H9 (cell line): ENCODE data around the gene TRMT112. TPM values are rescaled to one million over a fixed set of nuclear protein-coding genes. Genes with fewer than 3 reads are reported as not detected.

Experiments
- DNase-seq: peaks from one replicate; pipeline ENCODE4 v3.0.0-alpha.2; 2017
- H2AFZ ChIP-seq: one replicate; pipeline ENCODE4 v1.6.1; 2013; ENCODE audit warnings: mild to moderate bottlenecking, low read length, control low read depth, moderate library complexity
- H2AK5ac ChIP-seq: 2 replicates; pipeline ENCODE4 v1.6.1; 2013; ENCODE audit warnings: low read length, control low read depth, mixed read lengths; ENCODE audit not compliant: insufficient read length
- H2BK120ac ChIP-seq: one replicate; pipeline ENCODE4 v1.6.1; 2013; ENCODE audit warnings: low read depth, mild to moderate bottlenecking, low read length, control low read depth, inconsistent platforms; ENCODE audit not compliant: poor library complexity, severe bottlenecking
- H2BK12ac ChIP-seq: 2 replicates; pipeline ENCODE4 v1.6.1; 2013; ENCODE audit warnings: low read length, control low read depth, mixed read lengths, low read depth; ENCODE audit not compliant: insufficient read length
- H2BK15ac ChIP-seq: 2 replicates; pipeline ENCODE4 v1.6.1; 2013; ENCODE audit warnings: low read depth, low read length, control low read depth
- H2BK20ac ChIP-seq: one replicate; pipeline ENCODE4 v1.6.1; 2013; ENCODE audit warnings: low read depth, mild to moderate bottlenecking, low read length, control low read depth, inconsistent platforms; ENCODE audit not compliant: poor library complexity, severe bottlenecking
- H2BK5ac ChIP-seq: 2 replicates; pipeline ENCODE4 v1.6.1; 2013; ENCODE audit warnings: low read length, control low read depth, mixed read lengths; ENCODE audit not compliant: insufficient read length
- H3K14ac ChIP-seq: 2 replicates; pipeline ENCODE4 v1.6.1; 2013; ENCODE audit warnings: low read length, control low read depth; ENCODE audit not compliant: insufficient read depth
- H3K18ac ChIP-seq: 2 replicates; pipeline ENCODE4 v1.6.1; 2013; ENCODE audit warnings: low read depth, mild to moderate bottlenecking, mixed read lengths, low read length, control low read depth; ENCODE audit not compliant: insufficient read length
- H3K23ac ChIP-seq: 2 replicates; pipeline ENCODE4 v1.6.1; 2013; ENCODE audit warnings: low read length, control low read depth, mixed read lengths, low read depth; ENCODE audit not compliant: insufficient read length
- H3K23me2 ChIP-seq: 2 replicates; pipeline ENCODE4 v1.6.1; 2013; ENCODE audit warnings: low read depth, mild to moderate bottlenecking, mixed read lengths, low read length, control low read depth; ENCODE audit not compliant: insufficient read length, poor library complexity, severe bottlenecking
- H3K27ac ChIP-seq: 2 replicates; pipeline ENCODE4 v1.5.1; 2013; ENCODE audit warnings: low read length, control low read depth, mixed read lengths, low read depth; ENCODE audit not compliant: insufficient read length
- H3K27me3 ChIP-seq: 2 replicates; pipeline ENCODE4 v1.6.1; 2013; ENCODE audit warnings: low read length, control low read depth, inconsistent platforms; ENCODE audit not compliant: insufficient read depth
- H3K4ac ChIP-seq: 2 replicates; pipeline ENCODE4 v1.6.1; 2013; ENCODE audit warnings: low read depth, mild to moderate bottlenecking, control low read depth, inconsistent platforms, low read length, moderate library complexity
- H3K4me1 ChIP-seq: 2 replicates; pipeline ENCODE4 v1.6.1; 2013; ENCODE audit warnings: low read length, control low read depth, inconsistent platforms; ENCODE audit not compliant: insufficient read depth
- H3K4me2 ChIP-seq: 2 replicates; pipeline ENCODE4 v1.6.1; 2013; ENCODE audit warnings: low read length, control low read depth, mixed read lengths; ENCODE audit not compliant: insufficient read length, insufficient read depth
- H3K56ac ChIP-seq: 2 replicates; pipeline ENCODE4 v1.6.1; 2013; ENCODE audit warnings: low read depth, mild to moderate bottlenecking, mixed read lengths, low read length, control low read depth; ENCODE audit not compliant: insufficient read length
- H3K79me1 ChIP-seq: 2 replicates; pipeline ENCODE4 v1.6.1; 2013; ENCODE audit warnings: low read depth, mild to moderate bottlenecking, moderate library complexity, low read length, control low read depth, inconsistent platforms; ENCODE audit not compliant: insufficient read depth, poor library complexity, severe bottlenecking
- H3K79me2 ChIP-seq: 2 replicates; pipeline ENCODE4 v1.6.1; 2013; ENCODE audit warnings: low read length, control low read depth, inconsistent platforms; ENCODE audit not compliant: insufficient read depth
- H3K9ac ChIP-seq: 2 replicates; pipeline ENCODE4 v1.6.1; 2013; ENCODE audit warnings: low read length, control low read depth, mixed read lengths; ENCODE audit not compliant: insufficient read length; ENCODE audit errors: extremely low read depth
- H3K9me3 ChIP-seq: one replicate; pipeline ENCODE4 v1.6.1; 2013; ENCODE audit warnings: low read depth, low read length, inconsistent platforms; ENCODE audit not compliant: control insufficient read depth
- H3T11ph ChIP-seq: one replicate; pipeline ENCODE4 v1.6.1; 2013; ENCODE audit warnings: mild to moderate bottlenecking, low read length, control low read depth, inconsistent platforms
- H4K20me1 ChIP-seq: one replicate; pipeline ENCODE4 v1.6.1; 2013; ENCODE audit not compliant: control insufficient read depth, insufficient read length, insufficient read depth
- H4K5ac ChIP-seq: 2 replicates; pipeline ENCODE4 v1.6.1; 2013; ENCODE audit warnings: low read depth, mild to moderate bottlenecking, mixed read lengths, low read length, control low read depth; ENCODE audit not compliant: insufficient read length
- H4K8ac ChIP-seq: replicated peaks from 2 replicates; pipeline ENCODE4 v1.6.1; 2013; ENCODE audit warnings: low read length, control low read depth, mixed read lengths, low read depth; ENCODE audit not compliant: insufficient read length
- H4K91ac ChIP-seq: 2 replicates; pipeline ENCODE4 v1.6.1; 2013; ENCODE audit warnings: low read depth, mild to moderate bottlenecking, moderate library complexity, mixed read lengths, low read length, control low read depth; ENCODE audit not compliant: insufficient read length
- H3K27ac Mint-ChIP-seq, 3 experiments: 2 replicates in 2 of 3; 3 replicates in 1 of 3; pipeline ENCODE4 v1.8.0; 2020 to 2021; ENCODE audit warnings: mixed read lengths in 3 of 3, mild to moderate bottlenecking in 1 of 3, moderate library complexity in 1 of 3
- H3K27me3 Mint-ChIP-seq: 2 replicates; pipeline ENCODE4 v1.8.0; 2021; ENCODE audit warnings: low read depth, mild to moderate bottlenecking, moderate library complexity, mixed read lengths
- H3K36me3 Mint-ChIP-seq, 3 experiments: 2 replicates in 2 of 3; 3 replicates in 1 of 3; pipeline ENCODE4 v1.8.0; 2020 to 2021; ENCODE audit warnings: low read depth in 3 of 3, mixed read lengths in 3 of 3; ENCODE audit not compliant: insufficient read depth in 1 of 3
- H3K4me1 Mint-ChIP-seq, 2 experiments: 2 replicates each; pipeline ENCODE4 v1.8.0; 2020; ENCODE audit warnings: mixed read lengths in 2 of 2
- H3K4me3 Mint-ChIP-seq, 2 experiments: 2 replicates in 1 of 2; 3 replicates in 1 of 2; pipeline ENCODE4 v1.8.0; 2020 to 2021; ENCODE audit warnings: mild to moderate bottlenecking in 2 of 2, mixed read lengths in 2 of 2, moderate library complexity in 1 of 2
- H3K9me3 Mint-ChIP-seq, 2 experiments: 2 replicates in 1 of 2; 3 replicates in 1 of 2; pipeline ENCODE4 v1.8.0; 2020; ENCODE audit warnings: mild to moderate bottlenecking in 2 of 2, mixed read lengths in 2 of 2, moderate library complexity in 1 of 2
- CTCF ChIP-seq: fragments of 200-600 bp; sonication (generic); conservative IDR thresholded peaks from 3 replicates; pipeline ENCODE4 v1.8.0; 2021; ENCODE audit warnings: antibody characterized with exemption, mild to moderate bottlenecking
- WGBS: extraction: QIAGEN DNeasy Blood & Tissue Kit; methylation state at CpG from one replicate; pipeline ENCODE4 v1.1.7; 2013; ENCODE audit warnings: missing lambda C conversion rate, low lambda C conversion rate, mixed read lengths; ENCODE audit not compliant: insufficient read length; ENCODE audit errors: extremely low coverage; 5-methylcytosine and 5-hydroxymethylcytosine counted together
- total RNA-seq: library from RNA; stranded (reverse); gene quantifications from 2 replicates; pipeline ENCODE4 v1.2.1, GENCODE V29; 2021

TRMT112 gene
- total RNA-seq, 1 experiment from 2014 or later, result 315 TPM

- no peak for TF ChIP-seq CTCF
- peaks cover 3% of the 10 kb centered on the region for H4K20me1 ChIP-seq
- no peak overlapping the region for H3K4me2 ChIP-seq
- Mint-ChIP-seq H3K27ac (no peak overlapping the region), H3K27me3 (peaks cover 17% of the 10 kb centered on the region), H3K9me3 (no peaks in the 10 kb centered on the region), H3K36me3 (no peaks in the 10 kb centered on the region), H3K4me1 (peaks cover 7 to 35% of the 10 kb centered on the region in 2 experiments), H3K4me3 (0 out of 5 replicates have a peak overlapping the region, but pooled peaks of 1 of the 2 experiments have one; percentile 17)
- no peak overlapping the region for H4K8ac ChIP-seq
- H2BK20ac ChIP-seq, result no peak overlapping the region
- no peak overlapping the region for H2AK5ac ChIP-seq
- no peak overlapping the region for H3K4ac ChIP-seq
- H2BK15ac ChIP-seq, result no peak overlapping the region
- no peak overlapping the region for H2AFZ ChIP-seq
- H2BK120ac ChIP-seq, result no peak overlapping the region
- no peaks in the 10 kb centered on the region for H3K27me3 ChIP-seq
- no peaks in the 10 kb centered on the region; the same call in 1 of the 2 replicates for H3K4me1 ChIP-seq
- no peak overlapping the region for H3K18ac ChIP-seq
- H2BK5ac ChIP-seq, result no peak overlapping the region
- no peak overlapping the region for H3K23ac ChIP-seq
- H3K56ac ChIP-seq, result no peak overlapping the region
- no peak overlapping the region for H3T11ph ChIP-seq
- H3K79me2 ChIP-seq, result no peaks in the 10 kb centered on the region
- H3K9ac ChIP-seq, result no peak overlapping the region
- no peaks in the 10 kb centered on the region for H3K9me3 ChIP-seq
- WGBS, result no CpG with 5 or more reads among the region's 8 CpGs
- no peak overlapping the region for H3K14ac ChIP-seq
- H2BK12ac ChIP-seq, result no peak overlapping the region
- no peak overlapping the region for H3K27ac ChIP-seq
- no peak overlapping the region for H4K91ac ChIP-seq
- DNase-seq, result no peak
- H4K5ac ChIP-seq, result no peak overlapping the region
- no peaks in the 10 kb centered on the region for H3K79me1 ChIP-seq
- peaks cover 17% of the 10 kb centered on the region for H3K23me2 ChIP-seq
Measured at GRCh38 chr11:64338716-64339115, 21.4 kb upstream of the TRMT112 start.
